HT1080 (cell line): Measurements from ENCODE around the gene NALCN. TPM values are rescaled to one million over a fixed set of nuclear protein-coding genes. Genes with fewer than 3 reads are reported as not detected.

Source experiments
- DNase-seq: peaks from one replicate; pipeline ENCODE4 v3.0.0-alpha.2; 2015; ENCODE audit warnings: low read depth
- total RNA-seq: library from RNA; depleted of rRNA; stranded (reverse); fragments of >200 nt; shearing (Covaris generic); gene quantifications from 2 replicates; pipeline ENCODE4 v1.2.3, GENCODE V29; 2014; rRNA removed

Gene NALCN
- total RNA-seq, 1 experiment from 2014 or later: 3.1 TPM

- DNase-seq: no peak
Measured at GRCh38 chr13:101035119-101035620, 381.1 kb downstream of the NALCN start.

- DNase-seq: no peak
Measured at GRCh38 chr13:101026736-101027398, 389.4 kb downstream of the NALCN start.

DNA sequence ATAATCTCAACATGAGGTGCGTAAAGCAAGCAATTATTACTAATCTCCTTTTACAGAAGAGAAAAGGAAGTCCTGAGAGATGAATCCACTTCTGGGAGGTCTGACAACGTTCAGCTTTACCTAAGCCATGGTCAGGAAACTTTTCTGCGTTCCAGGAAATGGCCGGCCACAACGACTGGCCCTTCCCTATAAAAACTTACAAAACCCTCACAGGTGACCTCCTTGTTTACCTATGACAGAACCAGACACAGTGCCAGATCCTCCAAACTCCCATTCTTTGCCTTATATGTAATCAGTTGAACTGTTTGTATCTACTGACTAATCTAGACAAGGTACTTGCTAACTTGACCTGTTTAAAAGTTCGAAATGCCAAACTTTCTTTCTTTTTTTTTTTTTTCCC, 390.0 kb downstream of the NALCN start:
- no peak for DNase-seq

DNA sequence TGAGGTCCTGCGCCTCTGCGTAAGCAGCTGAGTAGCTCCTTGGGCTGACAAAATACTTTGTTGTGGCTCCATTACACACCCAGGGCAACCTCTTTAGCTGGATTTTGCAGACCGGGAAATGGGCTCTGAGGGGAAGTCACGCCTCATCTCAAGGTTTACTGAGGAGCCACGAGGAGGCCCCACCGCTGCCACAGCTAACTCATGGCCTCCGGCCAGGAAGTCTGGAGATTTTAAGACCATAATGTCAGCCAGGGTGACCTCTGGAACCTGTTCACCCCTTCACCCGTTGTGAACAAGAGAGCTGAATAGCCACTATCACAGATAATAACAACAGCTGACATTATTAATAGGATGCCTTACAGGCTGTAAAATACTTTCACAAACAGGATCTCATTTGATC, 390.4 kb downstream of the NALCN start:
- DNase-seq: no peak

DNA sequence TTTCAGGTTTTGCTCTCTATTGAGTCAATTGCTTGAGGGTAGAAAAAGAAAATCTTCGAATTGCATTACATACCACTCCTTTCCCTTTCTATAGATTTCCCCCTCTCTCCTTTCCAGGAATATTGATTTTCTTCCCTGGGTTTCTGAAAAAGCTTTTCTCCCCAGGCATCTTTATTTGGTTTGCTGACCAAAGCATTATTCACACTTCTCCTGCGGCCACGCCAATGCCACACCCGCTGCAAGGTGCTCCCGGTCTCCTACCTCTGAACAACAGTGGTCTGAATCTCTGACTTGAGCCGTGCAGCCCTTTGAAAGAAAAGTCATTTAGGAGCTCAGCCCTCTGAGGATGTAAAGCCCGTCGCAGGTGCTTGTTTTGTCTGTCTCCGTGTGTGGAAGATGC, 390.8 kb downstream of the NALCN start:
- no peak for DNase-seq

- peak; percentile 15 for DNase-seq
Measured at GRCh38 chr13:101019126-101019525, 397.2 kb downstream of the NALCN start.

DNA sequence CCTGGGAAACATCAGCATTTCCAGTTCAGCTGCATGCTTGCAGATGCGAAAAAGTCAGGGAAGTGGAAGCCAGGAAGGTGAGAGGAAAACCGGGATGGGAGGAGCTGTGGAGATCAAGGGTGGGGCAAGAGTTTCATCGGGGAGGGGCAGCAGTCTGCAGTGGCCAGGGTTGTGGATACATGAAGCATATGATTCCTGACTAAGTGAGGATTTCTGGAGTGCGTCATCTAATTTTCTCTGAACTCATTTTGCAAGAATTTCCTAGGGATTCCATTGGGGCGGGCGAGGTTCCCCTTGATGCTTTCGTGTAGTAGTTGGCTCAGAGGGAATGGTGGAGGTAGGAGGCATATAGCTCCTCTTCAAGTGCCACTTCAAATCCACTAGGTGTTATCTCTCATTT, 397.6 kb downstream of the NALCN start:
- DNase-seq: peak; percentile 91

DNA sequence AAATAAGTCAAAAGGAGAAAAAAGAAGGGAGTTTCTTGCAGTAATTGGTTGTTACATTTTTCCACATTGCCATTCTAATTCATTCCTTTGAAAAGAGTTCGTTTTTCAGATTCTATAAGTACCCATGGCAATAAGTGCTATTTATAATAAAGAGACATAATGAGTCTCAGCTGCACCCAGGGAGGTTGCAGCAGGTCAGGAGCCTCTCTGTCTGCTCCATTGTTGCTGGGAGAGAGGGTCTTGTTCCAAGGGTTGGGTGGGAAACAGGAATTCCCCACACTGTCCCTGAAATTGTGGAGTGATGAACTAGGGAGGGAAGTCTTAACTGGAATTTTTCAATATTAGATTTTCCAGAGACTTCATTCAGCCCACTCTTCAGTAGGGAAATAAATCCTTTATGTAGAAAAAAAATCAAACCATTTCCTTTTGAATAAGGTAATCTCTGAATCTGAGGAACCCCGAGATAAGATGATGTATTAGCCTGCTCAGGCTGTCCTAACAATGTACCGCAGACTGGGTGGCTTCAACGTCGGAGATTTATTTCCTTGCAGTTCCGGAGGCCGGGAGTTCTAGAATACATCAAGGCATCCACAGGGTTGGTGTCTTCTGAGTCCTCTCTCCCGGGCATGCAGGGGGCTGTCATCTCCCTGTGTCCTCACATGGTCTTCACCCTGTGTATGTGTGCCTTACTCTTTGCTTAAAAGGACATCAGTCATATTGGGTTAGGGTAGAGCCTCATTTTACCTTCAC, 399.0 kb downstream of the NALCN start:
- DNase-seq: no peak

DNA sequence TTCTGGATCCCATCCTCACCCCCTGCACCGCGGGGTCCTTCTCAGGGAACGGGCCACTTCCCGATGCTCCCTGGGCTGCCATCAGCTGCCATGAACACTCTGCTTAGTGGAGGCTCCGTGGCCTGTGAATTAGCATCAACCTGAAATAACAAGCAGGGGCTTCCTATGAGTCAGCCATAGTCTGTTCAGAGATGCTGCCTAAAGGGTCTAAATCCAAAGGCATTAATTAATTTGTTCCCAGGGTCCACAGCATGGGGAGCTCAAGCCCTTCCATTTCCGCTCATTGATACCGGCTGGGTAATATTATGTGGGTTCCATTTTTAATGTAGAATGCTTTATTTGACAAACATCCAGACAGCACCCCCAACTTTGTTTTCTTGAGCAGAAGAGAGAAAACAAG, 399.8 kb downstream of the NALCN start:
- no peak for DNase-seq

DNA sequence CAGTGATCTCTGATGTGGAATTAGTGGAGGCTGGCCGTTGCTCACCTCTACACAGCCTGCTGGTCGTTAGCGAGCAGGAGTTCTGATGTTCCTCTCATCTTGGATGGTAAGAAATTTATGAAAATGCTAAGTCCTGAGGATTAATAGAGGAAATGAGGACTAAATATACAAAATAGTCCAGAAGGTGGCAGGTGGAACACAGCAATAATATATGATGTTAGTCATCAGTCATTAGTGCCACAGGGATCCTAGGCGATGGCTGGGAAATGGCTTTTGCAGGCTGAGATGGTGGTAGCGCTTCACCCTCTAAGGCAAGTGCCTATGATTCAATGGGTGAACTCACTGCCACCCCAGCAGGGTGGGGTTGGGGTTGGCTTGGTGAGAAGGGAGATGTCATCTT, 403.1 kb downstream of the NALCN start:
- no peak for DNase-seq

GRCh38 chr13:101010100-101010499, 406.2 kb downstream of the NALCN start:
- no peak for DNase-seq

- DNase-seq: no peak
Measured at GRCh38 chr13:101007245-101007644, 409.1 kb downstream of the NALCN start.

Other genes with a start within 250 kb of the NALCN start
- gene ITGBL1, start 36.2 kb upstream of the NALCN start, total RNA-seq: 39.5 and 44.0 TPM in 2 replicates